HCT116 (cell line): ENCODE measurements around the gene GMEB2. TPM values are rescaled to one million over a fixed set of nuclear protein-coding genes. Genes with fewer than 3 reads are reported as not detected.

Experiments
- ATAC-seq: fragments of 200-7000 bp; cut with Tn5 transposase; 2 replicates; pipeline ENCODE4 v1.9.1; 2020; ENCODE audit warnings: mild to moderate bottlenecking, moderate library complexity
- BruUV-seq: library from RNA; stranded (reverse); fragments of 400-500 nt; replicated peaks from 2 replicates; lab custom pipeline; 2021; lab: Mats Ljungman, UMichigan
- CTCF ChIA-PET: fragments of 300-600 bp; sonication (Branson Sonifier 250); formaldehyde crosslinking; loops from one replicate; lab custom pipeline; 2021; ENCODE audit warnings: antibody characterized with exemption; lab: Charles Lee
- POLR2A ChIA-PET: fragments of 300-600, 350-600 bp; sonication (Branson Sonifier 250); formaldehyde crosslinking; loops from one replicate; lab custom pipeline; 2021; ENCODE audit warnings: antibody characterized with exemption; lab: Charles Lee
- RAD21 ChIA-PET, 2 experiments: fragments of 300-600 bp; sonication (Branson Sonifier 250); formaldehyde crosslinking; loops; one replicate each; lab custom pipeline; 2023; ENCODE audit warnings: low total read pairs in 2 of 2; ENCODE audit not compliant: uncharacterized antibody in 2 of 2, unreplicated experiment in 2 of 2, low non-redundant PET in 1 of 2; lab: Charles Lee
- DNase-seq: peaks from one replicate; pipeline ENCODE4 v3.0.0-alpha.2; 2010; ENCODE audit warnings: low read depth, low spot score
- H2AFZ ChIP-seq: fragments of 200-600 bp; shearing (Covaris generic), sonication (generic); 2 replicates; pipeline ENCODE4 v1.6.1; 2017; ENCODE audit warnings: low read depth, mixed run types, mixed read lengths, antibody characterized with exemption, low read length; ENCODE audit not compliant: poor library complexity, severe bottlenecking
- H3K27ac ChIP-seq: 2 replicates; pipeline ENCODE4 v1.5.1; 2012; ENCODE audit warnings: low read depth, low read length
- H3K27me3 ChIP-seq: fragments of 200-600 bp; sonication (generic); 2 replicates; pipeline ENCODE4 v1.6.1; 2016; ENCODE audit warnings: mixed run types, low read length, mixed read lengths; ENCODE audit not compliant: insufficient read depth
- H3K36me3 ChIP-seq, 2 experiments: fragments of 200-500 bp in 1 of 2; fragments of 200-600 bp in 1 of 2; sonication (Bioruptor generic) in 1 of 2; sonication (generic) in 1 of 2; 2 replicates each; pipeline versions ENCODE4 v1.5.1 to v1.6.1; 2014 to 2016; ENCODE audit warnings: low read length in 2 of 2, inconsistent platforms in 1 of 2, mixed read lengths in 1 of 2, mixed run types in 1 of 2; ENCODE audit not compliant: insufficient read depth in 2 of 2, control insufficient read depth in 1 of 2
- H3K4me1 ChIP-seq, 2 experiments: fragments of 200-600 bp in 1 of 2; sonication (generic) in 1 of 2; 2 replicates each; pipeline versions ENCODE4 v1.5.1 to v1.6.1; 2012 to 2017; ENCODE audit warnings: low read length in 2 of 2, inconsistent platforms in 1 of 2, mild to moderate bottlenecking in 1 of 2, mixed read lengths in 1 of 2, mixed run types in 1 of 2, moderate library complexity in 1 of 2; ENCODE audit not compliant: insufficient read depth in 2 of 2, control insufficient read depth in 1 of 2
- H3K4me2 ChIP-seq: fragments of 200-600 bp; sonication (generic); 2 replicates; pipeline ENCODE4 v1.6.1; 2017; ENCODE audit warnings: mixed run types, low read length, mixed read lengths
- H3K4me3 ChIP-seq, 2 experiments: fragments of 200-600 bp in 1 of 2; sonication (generic) in 1 of 2; replicated peaks in 1 of 2; 2 replicates each; pipeline ENCODE4 v1.5.1; 2011 to 2016; ENCODE audit warnings: low read length in 2 of 2, control low read depth in 1 of 2, low read depth in 1 of 2, mild to moderate bottlenecking in 1 of 2, mixed read lengths in 1 of 2, mixed run types in 1 of 2
- H3K79me2 ChIP-seq: fragments of 200-600 bp; sonication (generic); 2 replicates; pipeline ENCODE4 v1.6.1; 2017; ENCODE audit warnings: mild to moderate bottlenecking, mixed run types, low read length, moderate library complexity, mixed read lengths; ENCODE audit not compliant: insufficient read depth
- H3K9ac ChIP-seq: fragments of 200-600 bp; sonication (generic); 2 replicates; pipeline ENCODE4 v1.6.1; 2016; ENCODE audit warnings: low read length, mixed read lengths
- H3K9me2 ChIP-seq: fragments of 200-600 bp; sonication (generic), shearing (Covaris generic); 2 replicates; pipeline ENCODE4 v1.6.1; 2017; ENCODE audit warnings: mixed run types, mild to moderate bottlenecking, moderate library complexity; ENCODE audit not compliant: insufficient read depth
- H3K9me3 ChIP-seq, 2 experiments: fragments of 200-500 bp in 1 of 2; fragments of 200-600 bp in 1 of 2; sonication (Bioruptor generic) in 1 of 2; sonication (generic) in 1 of 2; 2 replicates each; pipeline ENCODE4 v1.6.1; 2014 to 2017; ENCODE audit warnings: low read length in 2 of 2, mixed read lengths in 2 of 2, inconsistent platforms in 1 of 2, low read depth in 1 of 2, mild to moderate bottlenecking in 1 of 2, mixed run types in 1 of 2, moderate library complexity in 1 of 2; ENCODE audit not compliant: control insufficient read depth in 1 of 2, insufficient read depth in 1 of 2
- H4K20me1 ChIP-seq: fragments of 200-600 bp; sonication (generic), shearing (Covaris generic); 2 replicates; pipeline ENCODE4 v1.6.1; 2017; ENCODE audit warnings: mixed run types, mild to moderate bottlenecking, moderate library complexity; ENCODE audit not compliant: insufficient read depth
- ATF3 ChIP-seq: IDR thresholded peaks from 2 replicates; pipeline ENCODE4 v1.6.1; 2012
- CTCF ChIP-seq, 3 experiments: fragments of 200-600 bp in 1 of 3; sonication (generic) in 1 of 3; IDR thresholded peaks in 2 of 3; conservative IDR thresholded peaks in 1 of 3; 2 replicates each; pipeline ENCODE4 v1.5.1; 2012 to 2017; ENCODE audit warnings: low read depth in 2 of 3, low read length in 2 of 3, antibody characterized with exemption in 1 of 3, borderline replicate concordance in 1 of 3, control low read depth in 1 of 3, mild to moderate bottlenecking in 1 of 3, mixed read lengths in 1 of 3, mixed run types in 1 of 3, moderate library complexity in 1 of 3; ENCODE audit not compliant: insufficient read depth in 1 of 3
- EGR1 ChIP-seq: IDR thresholded peaks from 2 replicates; pipeline ENCODE4 v1.6.1; 2012; ENCODE audit warnings: low read depth
- ELF1 ChIP-seq: IDR thresholded peaks from 2 replicates; pipeline ENCODE4 v1.6.1; 2012; ENCODE audit warnings: low read depth, borderline replicate concordance
- EZH2 ChIP-seq: fragments of 200-600 bp; sonication (generic); IDR thresholded peaks from 2 replicates; pipeline ENCODE4 v1.6.1; 2017; ENCODE audit warnings: antibody characterized with exemption, mixed run types
- FOSL1 ChIP-seq: IDR thresholded peaks from 2 replicates; pipeline ENCODE4 v1.6.1; 2012; ENCODE audit warnings: low read depth
- JUND ChIP-seq: IDR thresholded peaks from 2 replicates; pipeline ENCODE4 v1.6.1; 2012
- MAX ChIP-seq: IDR thresholded peaks from 2 replicates; pipeline ENCODE4 v1.6.1; 2012
- POLR2A ChIP-seq: IDR thresholded peaks from 2 replicates; pipeline ENCODE4 v1.7.0; 2011; ENCODE audit warnings: borderline replicate concordance; ENCODE audit not compliant: insufficient read depth, insufficient read length; ENCODE audit errors: extremely low read depth
- POLR2AphosphoS5 ChIP-seq: IDR thresholded peaks from 2 replicates; pipeline ENCODE4 v1.6.1; 2011; ENCODE audit warnings: mild to moderate bottlenecking, low read depth, low read length, moderate library complexity
- RAD21 ChIP-seq: IDR thresholded peaks from 2 replicates; pipeline ENCODE4 v1.6.1; 2012; ENCODE audit warnings: low read depth, mild to moderate bottlenecking
- REST ChIP-seq: IDR thresholded peaks from 2 replicates; pipeline ENCODE4 v1.6.1; 2012; ENCODE audit warnings: low read depth
- SIN3A ChIP-seq: IDR thresholded peaks from 2 replicates; pipeline ENCODE4 v1.6.1; 2012; ENCODE audit warnings: low read depth
- SP1 ChIP-seq: IDR thresholded peaks from 2 replicates; pipeline ENCODE4 v1.6.1; 2012; ENCODE audit warnings: low read depth
- SRF ChIP-seq: IDR thresholded peaks from 2 replicates; pipeline ENCODE4 v1.6.1; 2012; ENCODE audit warnings: low read depth
- TCF7L2 ChIP-seq: IDR thresholded peaks from 2 replicates; pipeline ENCODE4 v1.7.0; 2011; ENCODE audit warnings: borderline replicate concordance, inconsistent platforms; ENCODE audit not compliant: insufficient read depth, insufficient read length; ENCODE audit errors: extremely low read depth
- ZBTB33 ChIP-seq: IDR thresholded peaks from 2 replicates; pipeline ENCODE4 v1.6.1; 2011; ENCODE audit warnings: mild to moderate bottlenecking, low read length, moderate library complexity; ENCODE audit not compliant: insufficient replicate concordance; ENCODE audit errors: extremely low read depth
- ZFX ChIP-seq: fragments of 450-650 bp; IDR thresholded peaks from 2 replicates; pipeline ENCODE4 v1.6.1; 2017
- ZNF274 ChIP-seq: fragments of 200-500 bp; sonication (Bioruptor generic); IDR thresholded peaks from 2 replicates; pipeline ENCODE4 v1.6.1; 2014; ENCODE audit warnings: mild to moderate bottlenecking, low read depth, low read length, inconsistent platforms
- intact Hi-C: fragments of 100-400 bp; cut with micrococcal nuclease; formaldehyde crosslinking; loops from 2 replicates; pipeline ENCODE4 v1.10.0; 2022
- total RNA-seq: library from RNA; stranded (reverse); gene quantifications from one replicate; pipeline ENCODE4 v1.2.1, GENCODE V29; 2021; ENCODE audit not compliant: unreplicated experiment

The GMEB2 gene
- total RNA-seq, 1 experiment from 2014 or later, result 13.9 TPM

- Histone ChIP-seq H2AFZ (no peak overlapping the region), H3K9me2 (no peaks in the 10 kb centered on the region), H3K79me2 (peaks cover 49% of the 10 kb centered on the region), H3K9ac (peak overlapping the region; percentile 95), H3K36me3 (0 out of 4 replicates have a peak, but pooled peaks cover 2 to 3% of the 10 kb centered on the region in 2 experiments), H3K4me1 (peaks cover 8 to 22% of the 10 kb centered on the region in 2 experiments), H3K27ac (peak overlapping the region; percentile 98), H3K27me3 (no peaks in the 10 kb centered on the region), H3K4me2 (peak overlapping the region; percentile 97), H3K9me3 (no peaks in the 10 kb centered on the region), H3K4me3 (peak overlapping the region; percentile 88 to 96), H4K20me1 (no peaks in the 10 kb centered on the region)
- ChIA-PET CTCF (interaction anchor here (1.0 kb wide), 1 partner anchor 15 kb away, joined by 6 read pairs; no protein-coding TSS in a partner anchor), RAD21 (interaction anchor here in 1 of 2 experiments (0.7 kb wide), 1 partner anchor 55 kb away, joined by 4 read pairs; no protein-coding TSS in a partner anchor), POLR2A (interaction anchor here (0.6 to 1.3 kb wide), 5 partner anchors 15 to 75 kb away, joined by 3 to 6 read pairs (median 3); partner anchors contain the start of gene HELZ2)
- DNase-seq (peak; percentile 87), ATAC-seq (peak; percentile 74)
- no TSS peak for BruUV-seq
- intact Hi-C loops, result loop anchor here (2.0 to 10.0 kb wide), 3 partner anchors 52 to 90 kb away; partner anchors contain the start of genes HELZ2 and PTK6
- TF ChIP-seq FOSL1, result no peak
- peak; percentile 67 for TF ChIP-seq EGR1
- no peak for TF ChIP-seq CTCF (IDR thresholded peaks at IDR 0.05 in 2 of 3, conservative IDR thresholded peaks at IDR 0.05 in 1 of 3; ENCODE audit: borderline replicate concordance in 1 of 3, insufficient read depth in 1 of 3, low read depth in 2 of 3, low read length in 2 of 3)
- TF ChIP-seq RAD21, result no peak
- no peak for TF ChIP-seq ZNF274
- TF ChIP-seq JUND, result no peak
- TF ChIP-seq ATF3, result no peak
- peak; percentile 43; the same call in 1 of the 2 replicates for TF ChIP-seq ZFX
- TF ChIP-seq TCF7L2, result no peak
- peak; percentile 45 for TF ChIP-seq POLR2A
- TF ChIP-seq MAX, result peak; percentile 70
- peak; percentile 90 for TF ChIP-seq POLR2AphosphoS5
- TF ChIP-seq SRF, result no peak
- no peak for TF ChIP-seq REST
- TF ChIP-seq ELF1, result no peak
- no peak for TF ChIP-seq EZH2
- TF ChIP-seq SP1, result peak; percentile 43; the same call in 1 of the 2 replicates
- peak; percentile 86 for TF ChIP-seq SIN3A
- TF ChIP-seq ZBTB33, result no peak
Observed at GRCh38 chr20:63627129-63627750, 339 bp upstream of the GMEB2 start.
